A673 (cell line): ENCODE results near the gene CHD8. TPM values are rescaled to one million over a fixed set of nuclear protein-coding genes. Genes with fewer than 3 reads are reported as not detected.
A peak's percentile ranks its signal among the peaks of the same experiment; 100 is the strongest.

Experiments used
- BruUV-seq: library from RNA; stranded (reverse); fragments of 400-500 nt; replicated peaks from 2 replicates; lab custom pipeline; 2021; lab: Mats Ljungman, UMichigan
- CTCF ChIA-PET: fragments of 300-600 bp; sonication (Branson Sonifier 250); formaldehyde crosslinking; loops from one replicate; lab custom pipeline; 2022; ENCODE audit warnings: antibody characterized with exemption; lab: Charles Lee
- POLR2A ChIA-PET: fragments of 300-600 bp; sonication (Branson Sonifier 250); formaldehyde crosslinking; loops from one replicate; lab custom pipeline; 2022; ENCODE audit warnings: antibody characterized with exemption; ENCODE audit not compliant: low non-redundant PET; lab: Charles Lee
- DNase-seq: peaks from one replicate; pipeline ENCODE4 v3.0.0-alpha.2; 2015; ENCODE audit warnings: low spot score
- H3K27ac ChIP-seq: fragments of 200-600 bp; sonication (generic); 2 replicates; pipeline ENCODE4 v1.5.1; 2016; ENCODE audit warnings: mixed run types, low read depth, mild to moderate bottlenecking, mixed read lengths, antibody characterized with exemption, low read length; ENCODE audit not compliant: poor library complexity, severe bottlenecking
- H3K27me3 ChIP-seq: fragments of 200-600 bp; sonication (generic); replicated peaks from 2 replicates; pipeline ENCODE4 v1.6.1; 2017; ENCODE audit warnings: mixed run types, low read depth, mild to moderate bottlenecking, mixed read lengths, antibody characterized with exemption, low read length; ENCODE audit not compliant: insufficient read depth, poor library complexity
- H3K36me3 ChIP-seq: fragments of 200-600 bp; sonication (generic); 2 replicates; pipeline ENCODE4 v1.6.1; 2016; ENCODE audit warnings: mixed run types, mild to moderate bottlenecking, mixed read lengths, antibody characterized with exemption, low read length; ENCODE audit not compliant: insufficient read depth, poor library complexity, severe bottlenecking
- H3K4me1 ChIP-seq: fragments of 200-600 bp; sonication (generic); 2 replicates; pipeline ENCODE4 v1.6.1; 2017; ENCODE audit warnings: mixed run types, mild to moderate bottlenecking, mixed read lengths, antibody characterized with exemption, low read length; ENCODE audit not compliant: insufficient read depth, poor library complexity, severe bottlenecking
- H3K4me3 ChIP-seq: fragments of 200-600 bp; sonication (generic); 2 replicates; pipeline ENCODE4 v1.5.1; 2016; ENCODE audit warnings: low read depth, mixed run types, mild to moderate bottlenecking, mixed read lengths, low read length; ENCODE audit not compliant: poor library complexity, severe bottlenecking
- H3K9me3 ChIP-seq: fragments of 200-600 bp; sonication (generic); 2 replicates; pipeline ENCODE4 v1.6.1; 2016; ENCODE audit warnings: mixed run types, low read depth, mild to moderate bottlenecking, mixed read lengths, antibody characterized with exemption, low read length; ENCODE audit not compliant: poor library complexity, severe bottlenecking
- EZH2 ChIP-seq: fragments of 200-600 bp; sonication (generic); IDR thresholded peaks from 2 replicates; pipeline ENCODE4 v1.6.1; 2017; ENCODE audit warnings: borderline replicate concordance, low read depth, mild to moderate bottlenecking, mixed read lengths, antibody characterized with exemption, low read length; ENCODE audit not compliant: poor library complexity, severe bottlenecking
- intact Hi-C: fragments of 100-400 bp; cut with micrococcal nuclease; formaldehyde crosslinking; loops from one replicate; pipeline ENCODE4 v1.10.0; 2022; ENCODE audit not compliant: unreplicated experiment
- total RNA-seq: library from RNA; stranded (reverse); gene quantifications from 2 replicates; pipeline ENCODE4 v1.2.3, GENCODE V29; 2021
- TF ChIP-seq, protein P1 (sequence below): fragments of 300-800, 200-600 bp; sonication (generic); conservative IDR thresholded peaks from 2 replicates; pipeline ENCODE4 v1.5.1; 2017; ENCODE audit warnings: low read depth, mild to moderate bottlenecking, antibody characterized with exemption, low read length, moderate library complexity, mixed read lengths

CHD8 gene
- total RNA-seq, 1 experiment from 2014 or later, result 128 TPM

DNA sequence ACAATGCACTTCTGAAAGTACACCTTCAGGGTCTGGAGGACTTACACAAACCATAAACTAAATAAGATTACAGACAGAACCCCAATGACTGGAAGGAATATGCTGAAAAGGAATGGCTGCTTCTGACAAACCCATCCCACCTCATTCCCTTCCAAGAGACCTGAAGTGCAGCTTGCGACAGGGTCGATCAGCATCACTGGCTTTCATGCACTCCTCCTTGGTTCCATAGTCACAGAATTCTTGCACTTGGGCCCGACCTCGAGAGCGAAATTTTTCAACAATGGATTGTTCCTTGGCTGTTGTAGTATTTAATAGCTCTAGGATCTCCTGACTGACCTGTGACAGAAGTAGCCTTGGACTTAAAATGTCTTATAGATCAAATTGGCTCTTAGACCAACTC, 45.6 kb upstream of the CHD8 start:
- H3K27ac ChIP-seq, result no peak overlapping the region
- H3K4me1 ChIP-seq, result no peaks in the 10 kb centered on the region
- ChIA-PET CTCF (interaction anchor here (0.7 kb wide), 1 partner anchor 55 kb away, joined by 5 read pairs; no protein-coding TSS in a partner anchor), POLR2A (interaction anchor here (0.6 to 0.7 kb wide), 4 partner anchors 9 to 218 kb away, joined by 3 to 15 read pairs (median 6); partner anchors contain the start of gene METTL3)
- intact Hi-C loops, result no loop called here
- no peak overlapping the region for H3K4me3 ChIP-seq
- H3K9me3 ChIP-seq, result no peaks in the 10 kb centered on the region
- DNase-seq, result no peak
- TF ChIP-seq EZH2, result no peak
- no TSS peak for BruUV-seq
- H3K36me3 ChIP-seq, result peaks cover 76% of the 10 kb centered on the region
- H3K27me3 ChIP-seq, result no peaks in the 10 kb centered on the region

DNA sequence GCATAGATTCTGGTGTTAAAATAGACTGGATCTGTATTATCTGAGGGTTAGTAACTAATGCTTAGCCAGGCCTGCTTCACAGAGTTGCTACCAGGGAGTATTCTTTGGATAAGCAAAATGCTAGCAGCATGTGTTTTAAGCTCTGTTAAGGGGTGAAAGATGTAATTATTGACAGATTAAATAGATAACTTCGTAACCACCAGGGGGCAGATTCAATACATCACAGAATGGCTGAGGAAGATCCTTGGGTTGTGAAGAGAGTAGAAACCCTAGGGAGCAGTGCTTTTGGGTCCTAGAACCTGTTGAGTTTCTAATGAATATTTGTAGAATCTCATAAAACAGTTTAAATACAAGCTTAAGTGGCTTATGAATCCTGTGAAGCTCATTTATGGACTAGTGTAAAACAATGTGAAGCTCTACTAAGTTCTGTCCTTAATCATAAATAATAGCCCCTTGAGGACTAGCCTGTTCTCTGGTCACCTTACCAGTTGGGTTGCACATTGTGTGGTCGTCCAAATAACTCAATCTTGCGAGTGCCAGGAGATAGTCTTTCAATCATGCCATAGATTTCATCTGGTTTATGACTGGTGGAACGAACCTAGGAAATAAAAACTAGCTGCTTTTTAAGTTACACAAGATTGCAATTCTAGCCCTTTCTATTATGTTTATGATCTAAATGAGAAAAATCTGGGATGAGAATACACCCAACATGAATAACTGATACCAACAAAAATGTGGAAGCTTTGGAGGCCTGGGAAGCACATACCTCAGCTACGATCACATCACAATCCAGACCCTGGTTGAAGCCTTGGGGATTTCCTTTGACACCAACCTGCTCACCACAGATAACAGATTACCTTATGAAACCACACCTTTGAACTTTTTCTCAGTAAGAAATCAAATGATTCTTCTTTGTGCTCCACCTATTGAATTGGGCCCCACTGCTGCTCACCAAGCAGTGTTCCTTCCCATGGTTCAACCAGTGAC, 42.9 kb upstream of the CHD8 start:
- no peaks in the 10 kb centered on the region for H3K4me1 ChIP-seq
- no peak overlapping the region for H3K4me3 ChIP-seq
- ChIA-PET POLR2A (interaction anchor here (0.6 kb wide), 1 partner anchor 82 kb away, joined by 3 read pairs; no protein-coding TSS in a partner anchor), CTCF (interaction anchor here (0.5 to 1.7 kb wide), 9 partner anchors 12 to 1019 kb away, joined by 3 to 34 read pairs (median 4); partner anchors contain the start of genes METTL3 and SALL2)
- peak; percentile 85 for DNase-seq
- no peaks in the 10 kb centered on the region for H3K27me3 ChIP-seq
- TF ChIP-seq, protein P1, sequence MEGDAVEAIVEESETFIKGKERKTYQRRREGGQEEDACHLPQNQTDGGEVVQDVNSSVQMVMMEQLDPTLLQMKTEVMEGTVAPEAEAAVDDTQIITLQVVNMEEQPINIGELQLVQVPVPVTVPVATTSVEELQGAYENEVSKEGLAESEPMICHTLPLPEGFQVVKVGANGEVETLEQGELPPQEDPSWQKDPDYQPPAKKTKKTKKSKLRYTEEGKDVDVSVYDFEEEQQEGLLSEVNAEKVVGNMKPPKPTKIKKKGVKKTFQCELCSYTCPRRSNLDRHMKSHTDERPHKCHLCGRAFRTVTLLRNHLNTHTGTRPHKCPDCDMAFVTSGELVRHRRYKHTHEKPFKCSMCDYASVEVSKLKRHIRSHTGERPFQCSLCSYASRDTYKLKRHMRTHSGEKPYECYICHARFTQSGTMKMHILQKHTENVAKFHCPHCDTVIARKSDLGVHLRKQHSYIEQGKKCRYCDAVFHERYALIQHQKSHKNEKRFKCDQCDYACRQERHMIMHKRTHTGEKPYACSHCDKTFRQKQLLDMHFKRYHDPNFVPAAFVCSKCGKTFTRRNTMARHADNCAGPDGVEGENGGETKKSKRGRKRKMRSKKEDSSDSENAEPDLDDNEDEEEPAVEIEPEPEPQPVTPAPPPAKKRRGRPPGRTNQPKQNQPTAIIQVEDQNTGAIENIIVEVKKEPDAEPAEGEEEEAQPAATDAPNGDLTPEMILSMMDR, result peak; percentile 74
- no peak for TF ChIP-seq EZH2
- intact Hi-C loops, result loop anchor here (1.0 kb wide), 1 partner anchor 58 kb away; no protein-coding TSS in a partner anchor
- H3K36me3 ChIP-seq, result peaks cover 95% of the 10 kb centered on the region
- H3K27ac ChIP-seq, result no peak overlapping the region
- no peaks in the 10 kb centered on the region for H3K9me3 ChIP-seq
- BruUV-seq, result no TSS peak

DNA sequence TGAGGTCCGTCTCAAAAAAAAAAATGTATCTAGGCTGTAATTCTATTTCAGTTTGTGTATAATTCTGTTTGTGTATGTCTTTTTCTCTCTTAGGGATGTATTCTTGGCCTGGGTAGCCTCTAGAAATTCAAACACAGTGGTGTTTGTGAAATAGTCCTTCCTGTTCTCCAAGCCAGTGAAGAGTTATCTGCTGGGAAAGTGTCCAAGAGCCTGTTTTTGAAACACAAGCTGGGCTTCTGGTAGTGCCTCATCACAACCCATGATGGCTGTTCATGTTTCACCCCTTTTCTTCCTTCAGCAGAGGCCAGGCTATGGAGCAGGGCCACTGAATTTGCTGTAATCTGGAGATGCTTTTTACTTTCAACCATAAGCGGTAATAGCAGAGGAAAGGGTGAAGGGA, 40.5 kb upstream of the CHD8 start:
- intact Hi-C loops, result no loop called here
- Histone ChIP-seq H3K4me3 (no peak overlapping the region), H3K36me3 (peaks cover 87% of the 10 kb centered on the region), H3K4me1 (no peaks in the 10 kb centered on the region), H3K27ac (no peak overlapping the region), H3K27me3 (no peaks in the 10 kb centered on the region), H3K9me3 (no peaks in the 10 kb centered on the region)
- no TSS peak for BruUV-seq
- DNase-seq, result no peak
- ChIA-PET POLR2A (no interaction called here), CTCF (no interaction called here)
- TF ChIP-seq EZH2, result no peak
- TF ChIP-seq, protein P1, result no peak
